Right ventricle myocardium inferior (tissue), 1 donor: ENCODE data around the gene CLDN16. TPM values are rescaled to one million over a fixed set of nuclear protein-coding genes. Genes with fewer than 3 reads are reported as not detected.

ENCODE experiments used
- ATAC-seq: fragments of 200-7000 bp; cut with Tn5 transposase; one replicate; pipeline ENCODE4 v1.9.1; 2020; ENCODE audit warnings: mild to moderate bottlenecking, moderate library complexity
- DNase-seq: peaks from one replicate; pipeline ENCODE4 v3.0.0; 2021; ENCODE audit errors: missing footprints
- intact Hi-C: fragments of 100-400 bp; cut with DNase I; formaldehyde crosslinking; loops from one replicate; pipeline ENCODE4 v1.11.0; 2022
- long read RNA-seq: library from polyadenylated mRNA; unstranded; transcript quantifications from one replicate; pipeline ENCODE4 v2.0.0, GENCODE V29; 2021
- total RNA-seq: library from RNA; stranded (reverse); fragmentation: NEBNext Ultra II Directional; extraction: Animal tissue kit (Norgen Biotek cat#: 25700); gene quantifications from one replicate; pipeline ENCODE4 v1.2.1, GENCODE V29; 2021
- donor health status: DM: no; HTN: yes; CAD: no; lungs with severe emphysema.

The CLDN16 gene
- total RNA-seq: not detected
- long read RNA-seq: 0 reads

- intact Hi-C loops: no loop called here
- no peak for DNase-seq
These were observed at the start of gene CLDN16 for GRCh38 chr3:190387578-190388213. TSS of gene CLDN16 (plus strand) at chr3:190388163. CDS start at chr3:190388330, 167 bp downstream.

GRCh38 chr3:190338717-190339116, 49.2 kb upstream of the CLDN16 start:
- DNase-seq (no peak), ATAC-seq (peak; percentile 62)
- intact Hi-C loops: no loop called here

More at GRCh38 chr3:190387578-190388213, at the start of gene CLDN16:
- ATAC-seq: no peak

- DNase-seq (no peak), ATAC-seq (no peak)
- intact Hi-C loops: no loop called here
These were observed 48.8 kb upstream of the CLDN16 start for GRCh38 chr3:190339130-190339529.

GRCh38 chr3:190340071-190340470, 47.9 kb upstream of the CLDN16 start:
- no peak for ATAC-seq
- DNase-seq: no peak
- intact Hi-C loops: no loop called here

GRCh38 chr3:190345027-190345821, 42.7 kb upstream of the CLDN16 start:
- intact Hi-C loops: no loop called here
- DNase-seq (no peak), ATAC-seq (peak; percentile 90)

GRCh38 chr3:190345878-190346277, 42.1 kb upstream of the CLDN16 start:
- peak; percentile 30 for ATAC-seq
- intact Hi-C loops: no loop called here
- no peak for DNase-seq

- intact Hi-C loops: no loop called here
- no peak for DNase-seq
- ATAC-seq: no peak
These were observed 41.4 kb upstream of the CLDN16 start for GRCh38 chr3:190346541-190346940.

- ATAC-seq (no peak), DNase-seq (no peak)
- intact Hi-C loops: no loop called here
These were observed 35.0 kb upstream of the CLDN16 start for GRCh38 chr3:190352861-190353457.

- intact Hi-C loops: no loop called here
- DNase-seq (no peak), ATAC-seq (no peak)
These were observed 31.7 kb upstream of the CLDN16 start for GRCh38 chr3:190356246-190356645.

GRCh38 chr3:190357468-190357867, 30.5 kb upstream of the CLDN16 start:
- no peak for DNase-seq
- ATAC-seq: no peak
- intact Hi-C loops: no loop called here

- DNase-seq (no peak), ATAC-seq (no peak)
- intact Hi-C loops: no loop called here
These were observed 28.1 kb upstream of the CLDN16 start for GRCh38 chr3:190359813-190360212.

GRCh38 chr3:190360228-190360627, 27.7 kb upstream of the CLDN16 start:
- ATAC-seq: no peak
- intact Hi-C loops: no loop called here
- DNase-seq: no peak

GRCh38 chr3:190361791-190362190, 26.2 kb upstream of the CLDN16 start:
- ATAC-seq (no peak), DNase-seq (no peak)
- intact Hi-C loops: no loop called here

- ATAC-seq (no peak), DNase-seq (no peak)
- intact Hi-C loops: no loop called here
These were observed 25.7 kb upstream of the CLDN16 start for GRCh38 chr3:190362258-190362657.

- intact Hi-C loops: no loop called here
- ATAC-seq (no peak), DNase-seq (no peak)
These were observed 21.8 kb upstream of the CLDN16 start for GRCh38 chr3:190366133-190366532.

GRCh38 chr3:190368881-190369280, 19.1 kb upstream of the CLDN16 start:
- ATAC-seq: no peak
- intact Hi-C loops: no loop called here

GRCh38 chr3:190369668-190370295, 18.2 kb upstream of the CLDN16 start:
- intact Hi-C loops: no loop called here
- ATAC-seq (no peak), DNase-seq (no peak)

More at GRCh38 chr3:190368881-190369280, 19.1 kb upstream of the CLDN16 start:
- DNase-seq: no peak

GRCh38 chr3:190370369-190370768, 17.6 kb upstream of the CLDN16 start:
- intact Hi-C loops: no loop called here
- DNase-seq (no peak), ATAC-seq (no peak)

- DNase-seq (no peak), ATAC-seq (no peak)
- intact Hi-C loops: no loop called here
These were observed 16.8 kb upstream of the CLDN16 start for GRCh38 chr3:190371152-190371551.
